HG03064 (cell line): ENCODE data around the gene TMEM169.
"Not testable (repeated sequence)": the region's sequence is repeated elsewhere in the genome, so short reads cannot be mapped to it uniquely, and the experiment has no call there.

ENCODE experiments used
- ATAC-seq: cut with Tn5 transposase; IDR thresholded peaks from one replicate; pipeline ENCODE4 v1.9.1; 2021; ENCODE audit warnings: low read depth; ENCODE audit not compliant: unreplicated experiment

The TMEM169 gene

GRCh38 chr2:216130346-216130971, 48.7 kb downstream of the TMEM169 start:
- ATAC-seq, result no peak

- no peak for ATAC-seq
Measured at GRCh38 chr2:216131175-216131926, 49.6 kb downstream of the TMEM169 start.

- ATAC-seq, result no peak
Measured at GRCh38 chr2:216132585-216132984, 50.9 kb downstream of the TMEM169 start.

- no peak for ATAC-seq
Measured at GRCh38 chr2:216133397-216133796, 51.7 kb downstream of the TMEM169 start.

GRCh38 chr2:216134958-216135541, 53.3 kb downstream of the TMEM169 start:
- no peak for ATAC-seq

GRCh38 chr2:216139884-216140283, 58.2 kb downstream of the TMEM169 start:
- ATAC-seq, result no peak

- ATAC-seq, result not testable (repeated sequence)
Measured at GRCh38 chr2:216141516-216141915, 59.8 kb downstream of the TMEM169 start.

- ATAC-seq, result peak; percentile 100
Measured at GRCh38 chr2:216142540-216142939, 60.8 kb downstream of the TMEM169 start.

GRCh38 chr2:216144372-216144771, 62.7 kb downstream of the TMEM169 start:
- no peak for ATAC-seq

- no peak for ATAC-seq
Measured at GRCh38 chr2:216144857-216145256, 63.1 kb downstream of the TMEM169 start.

- ATAC-seq, result no peak
Measured at GRCh38 chr2:216146573-216146972, 64.9 kb downstream of the TMEM169 start.

GRCh38 chr2:216147172-216148131, 65.7 kb downstream of the TMEM169 start:
- no peak for ATAC-seq

GRCh38 chr2:216148983-216149382, 67.3 kb downstream of the TMEM169 start:
- ATAC-seq, result no peak

- ATAC-seq, result no peak
Measured at GRCh38 chr2:216149741-216150140, 68.0 kb downstream of the TMEM169 start.

GRCh38 chr2:216151313-216152025, 69.8 kb downstream of the TMEM169 start:
- no peak for ATAC-seq
